Hepatocyte (in vitro differentiated cells): Measurements from ENCODE around the gene PHEX. TPM values are rescaled to one million over a fixed set of nuclear protein-coding genes. Genes with fewer than 3 reads are reported as not detected.

Source experiments
- DNase-seq: peaks from one replicate; pipeline ENCODE4 v3.0.0-alpha.2; 2016; ENCODE audit warnings: low spot score
- H2AFZ ChIP-seq: fragments of 200-600 bp; sonication (generic); 2 replicates; pipeline ENCODE4 v1.6.0; 2016; ENCODE audit warnings: antibody characterized with exemption, mild to moderate bottlenecking
- H3K27ac ChIP-seq: fragments of 200-600 bp; sonication (generic); 2 replicates; pipeline ENCODE4 v1.5.1; 2016; ENCODE audit warnings: mild to moderate bottlenecking
- H3K27me3 ChIP-seq: fragments of 200-600 bp; sonication (generic); 2 replicates; pipeline ENCODE4 v1.6.1; 2016
- H3K36me3 ChIP-seq: fragments of 200-600 bp; sonication (generic); replicated peaks from 2 replicates; pipeline ENCODE4 v1.5.1; 2016; ENCODE audit warnings: low read depth; ENCODE audit not compliant: insufficient read depth
- H3K4me1 ChIP-seq: fragments of 200-600 bp; sonication (generic); 2 replicates; pipeline ENCODE4 v1.5.1; 2016; ENCODE audit warnings: mild to moderate bottlenecking, moderate library complexity; ENCODE audit not compliant: insufficient read depth
- H3K4me2 ChIP-seq: fragments of 200-600 bp; sonication (generic); 2 replicates; pipeline ENCODE4 v1.6.0; 2016
- H3K4me3 ChIP-seq: fragments of 200-600 bp; sonication (generic); 2 replicates; pipeline ENCODE4 v1.5.1; 2016; ENCODE audit warnings: mild to moderate bottlenecking
- H3K79me2 ChIP-seq: fragments of 200-600 bp; sonication (generic); 2 replicates; pipeline ENCODE4 v1.6.0; 2017; ENCODE audit warnings: mild to moderate bottlenecking
- H3K9me2 ChIP-seq: fragments of 200-600 bp; sonication (generic); replicated peaks from 2 replicates; pipeline ENCODE4 v1.6.0; 2017; ENCODE audit warnings: mild to moderate bottlenecking; ENCODE audit not compliant: insufficient read depth
- H3K9me3 ChIP-seq: fragments of 200-600 bp; sonication (generic); 2 replicates; pipeline ENCODE4 v1.5.1; 2016; ENCODE audit warnings: low read depth, mild to moderate bottlenecking
- H4K20me1 ChIP-seq: fragments of 200-600 bp; sonication (generic); 2 replicates; pipeline ENCODE4 v1.6.0; 2016; ENCODE audit warnings: mild to moderate bottlenecking; ENCODE audit not compliant: insufficient read depth, poor library complexity, severe bottlenecking
- CTCF ChIP-seq: fragments of 200-600 bp; sonication (generic); IDR thresholded peaks from 2 replicates; pipeline ENCODE4 v1.5.1; 2016; ENCODE audit warnings: antibody characterized with exemption, mild to moderate bottlenecking; ENCODE audit not compliant: poor library complexity
- EZH2 ChIP-seq: fragments of 200-600 bp; sonication (generic); IDR thresholded peaks from 2 replicates; pipeline ENCODE4 v1.6.1; 2016; ENCODE audit warnings: antibody characterized with exemption, mild to moderate bottlenecking, borderline replicate concordance
- EZH2phosphoT487 ChIP-seq: fragments of 200-600 bp; sonication (generic); IDR thresholded peaks from one replicate; pipeline ENCODE4 v1.6.1; 2018; ENCODE audit warnings: antibody characterized with exemption, mild to moderate bottlenecking, low read depth, moderate library complexity; ENCODE audit not compliant: unreplicated experiment, severe bottlenecking
- WGBS: methylation state at CpG from one replicate; pipeline ENCODE4 v1.1.6; 2016; ENCODE audit warnings: low lambda C conversion rate; ENCODE audit errors: missing lambda C conversion rate; 5-methylcytosine and 5-hydroxymethylcytosine counted together
- polyA plus RNA-seq: library from polyadenylated mRNA; unstranded; fragments of >200 nt; fragmentation: Nextera tagmentation; extraction: Ambion mirVana; gene quantifications from 2 replicates; pipeline ENCODE4 v1.2.1, GENCODE V29; 2016
- total RNA-seq: library from RNA; depleted of rRNA; stranded (reverse); fragments of >200 nt; gene quantifications from 2 replicates; pipeline ENCODE4 v1.2.3, GENCODE V29; 2014

The PHEX gene
- total and polyA plus RNA-seq, 2 experiments from 2014 or later = 0.05 to 0.27 TPM

- no peaks in the 10 kb centered on the region for H3K36me3 ChIP-seq
- 59% methylated on average over 3 of the region's 3 CpGs for WGBS
- no peaks in the 10 kb centered on the region for H3K4me1 ChIP-seq
- no peak overlapping the region for H2AFZ ChIP-seq
- no peaks in the 10 kb centered on the region for H3K79me2 ChIP-seq
- no peak overlapping the region for H3K4me3 ChIP-seq
- H3K27me3 ChIP-seq = no peaks in the 10 kb centered on the region
- H3K27ac ChIP-seq = peak overlapping the region; percentile 20
- DNase-seq = no peak
- no peaks in the 10 kb centered on the region for H3K9me2 ChIP-seq
- TF ChIP-seq EZH2phosphoT487 (no peak), EZH2 (no peak), CTCF (no peak)
- no peak overlapping the region for H3K4me2 ChIP-seq
- no peaks in the 10 kb centered on the region for H4K20me1 ChIP-seq
- no peaks in the 10 kb centered on the region for H3K9me3 ChIP-seq
Measured at GRCh38 chrX:22121161-22121560, 89.0 kb downstream of the PHEX start.

- Histone ChIP-seq H3K9me2 (no peaks in the 10 kb centered on the region), H4K20me1 (no peaks in the 10 kb centered on the region), H3K36me3 (no peaks in the 10 kb centered on the region), H3K9me3 (no peaks in the 10 kb centered on the region), H3K4me2 (no peak overlapping the region), H3K27me3 (no peaks in the 10 kb centered on the region), H3K4me1 (no peaks in the 10 kb centered on the region), H2AFZ (no peak overlapping the region), H3K4me3 (no peak overlapping the region), H3K79me2 (no peaks in the 10 kb centered on the region), H3K27ac (no peak overlapping the region)
- TF ChIP-seq EZH2 = no peak
- TF ChIP-seq EZH2phosphoT487 = no peak
- no peak for TF ChIP-seq CTCF
- 76% methylated on average over 2 of the region's 2 CpGs for WGBS
- DNase-seq = no peak
Measured at GRCh38 chrX:22122510-22122909, 90.4 kb downstream of the PHEX start.

- Histone ChIP-seq H3K4me1 (no peaks in the 10 kb centered on the region), H3K36me3 (no peaks in the 10 kb centered on the region), H3K4me3 (no peak overlapping the region), H3K9me2 (no peaks in the 10 kb centered on the region), H2AFZ (no peak overlapping the region), H4K20me1 (no peaks in the 10 kb centered on the region), H3K9me3 (no peaks in the 10 kb centered on the region), H3K4me2 (no peak overlapping the region), H3K79me2 (no peaks in the 10 kb centered on the region), H3K27ac (no peak overlapping the region), H3K27me3 (no peaks in the 10 kb centered on the region)
- TF ChIP-seq EZH2phosphoT487 (no peak), CTCF (no peak), EZH2 (no peak)
- WGBS = 74% methylated on average over 6 of the region's 6 CpGs
- DNase-seq = no peak
Measured at GRCh38 chrX:22124098-22124497, 92.0 kb downstream of the PHEX start.

GRCh38 chrX:22125481-22125880 is 93.4 kb downstream of the PHEX start:
- H3K36me3 ChIP-seq = no peaks in the 10 kb centered on the region
- 54% methylated on average over 1 of the region's 1 CpG for WGBS
- no peak for DNase-seq

More at GRCh38 chrX:22125481-22125880, 93.4 kb downstream of the PHEX start:
- no peaks in the 10 kb centered on the region for H3K79me2 ChIP-seq
- H3K9me2 ChIP-seq = no peaks in the 10 kb centered on the region
- H3K4me2 ChIP-seq = no peak overlapping the region
- H2AFZ ChIP-seq = no peak overlapping the region
- H3K27me3 ChIP-seq = no peaks in the 10 kb centered on the region
- no peaks in the 10 kb centered on the region for H4K20me1 ChIP-seq
- H3K9me3 ChIP-seq = no peaks in the 10 kb centered on the region
- H3K4me1 ChIP-seq = no peaks in the 10 kb centered on the region
- TF ChIP-seq CTCF = no peak
- no peak for TF ChIP-seq EZH2phosphoT487
- TF ChIP-seq EZH2 = no peak
- H3K4me3 ChIP-seq = no peak overlapping the region
- peak overlapping the region; percentile 12 for H3K27ac ChIP-seq
